Measurements from ENCODE around the gene MAPK1. TPM values are rescaled to one million over a fixed set of nuclear protein-coding genes. Genes with fewer than 3 reads are reported as not detected.
A peak's percentile ranks its signal among the peaks of the same experiment; 100 is the strongest.

Gene MAPK1
- total and polyA plus RNA-seq, 4 experiments from 2014 or later, result 73.8 to 117 (median 97.6) TPM

DNA sequence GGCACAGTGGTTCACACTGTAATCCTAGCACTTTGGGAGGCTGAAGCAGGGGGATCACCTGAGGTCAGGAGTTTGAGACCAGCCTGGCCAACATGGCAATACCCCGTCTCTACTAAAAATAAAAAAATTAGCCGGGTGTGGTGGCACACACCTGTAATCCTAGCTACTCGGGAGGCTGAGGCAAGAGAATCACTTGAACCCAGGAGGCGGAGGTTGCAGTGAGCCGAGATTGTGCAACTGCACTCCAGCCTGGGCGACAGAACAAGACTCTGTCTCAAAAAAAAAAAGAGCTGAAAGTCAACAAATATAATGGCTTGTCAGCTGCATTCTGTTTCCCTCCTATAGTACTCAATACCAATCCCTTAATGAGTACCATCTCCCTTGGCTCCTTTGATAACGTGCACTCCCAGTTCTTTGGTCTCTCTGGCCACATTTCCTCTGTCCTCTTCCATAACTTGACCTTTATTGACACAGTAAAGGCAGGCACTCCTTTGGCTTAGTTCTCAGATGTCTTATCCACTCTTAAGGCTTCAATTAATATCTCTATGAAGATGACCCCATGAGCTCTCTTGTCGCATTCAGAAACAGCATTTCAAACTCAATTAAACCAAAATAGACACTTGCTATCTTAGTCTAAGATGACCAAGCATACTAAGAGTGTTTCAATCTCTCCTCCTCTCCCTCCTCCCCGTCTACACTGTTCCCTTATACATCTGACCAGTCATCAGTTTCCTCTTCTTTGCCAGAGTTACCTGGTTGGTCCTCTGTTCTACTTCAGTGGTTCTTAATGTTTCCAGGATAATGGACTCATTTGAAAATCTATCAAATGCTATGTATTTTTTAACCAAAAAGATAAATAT, 4.8 kb downstream of the MAPK1 start:
- Mint-ChIP-seq H3K36me3 (peaks cover 5 to 8% of the 10 kb centered on the region in 2 donors), H3K4me3 (peak overlapping the region in 5 of 8 donors; percentile 7 to 51 (median 44)), H3K4me1 (peaks cover 63 to 88% (median 74%) of the 10 kb centered on the region in 4 donors), H3K9me3 (peaks cover 0 to 2% (median 0%) of the 10 kb centered on the region in 8 donors), H3K27ac (peak overlapping the region in 3 of 7 donors; percentile 24 to 74 (median 37)), H3K27me3 (no peaks in the 10 kb centered on the region)
- ChIA-PET POLR2A (ENCODE audit: partially characterized antibody) (interaction anchor here (1.2 kb wide), 1 partner anchor 14 kb away, joined by 4 read pairs; no protein-coding TSS in a partner anchor), CTCF (ENCODE audit: partially characterized antibody) (interaction anchor here (0.9 kb wide), 1 partner anchor 8 kb away, joined by 4 read pairs; no protein-coding TSS in a partner anchor)
- Histone ChIP-seq H3K4me1 (ENCODE audit: insufficient read depth, low read length) (peaks cover 85% of the 10 kb centered on the region), H3K36me3 (ENCODE audit: insufficient read depth, low read length) (no peaks in the 10 kb centered on the region), H3K27me3 (ENCODE audit: insufficient read depth, low read length) (no peaks in the 10 kb centered on the region), H3K9me3 (ENCODE audit: control insufficient read depth in 1 of 2, low read length in 2 of 2) (no peaks in the 10 kb centered on the region), H3K4me3 (ENCODE audit: low read length in 2 of 2) (no peak overlapping the region), H3K27ac (ENCODE audit: low read depth, low read length) (no peak overlapping the region)
- no peak for DNase-seq
- intact Hi-C loops (cut with micrococcal nuclease), result no loop called here

DNA sequence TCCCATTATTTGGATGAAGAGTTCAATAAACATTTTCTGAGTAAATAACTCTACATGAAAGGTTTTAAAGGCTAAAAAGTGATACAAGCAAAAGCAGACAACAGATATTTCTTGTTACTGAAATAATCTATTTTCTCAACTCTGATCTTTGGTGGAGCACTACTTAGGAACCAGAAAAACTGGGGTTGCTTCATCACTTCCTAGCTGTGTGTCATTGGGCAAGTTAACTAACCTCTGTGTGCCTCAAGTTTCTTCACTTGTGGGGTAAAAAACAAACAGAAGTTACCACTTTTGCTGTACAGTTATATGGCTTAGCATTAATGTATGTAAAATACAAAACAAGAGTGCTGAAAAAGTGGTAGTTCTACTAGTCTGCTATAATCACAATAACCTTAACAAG, 5.6 kb downstream of the MAPK1 start:
- POLR2A ChIA-PET (ENCODE audit: partially characterized antibody), result interaction anchor here (1.2 kb wide), 1 partner anchor 13 kb away, joined by 4 read pairs; no protein-coding TSS in a partner anchor
- Mint-ChIP-seq H3K9me3 (peaks cover 0 to 2% (median 0%) of the 10 kb centered on the region in 8 donors), H3K4me3 (peak overlapping the region in 4 of 8 donors; percentile 6 to 65 (median 43)), H3K27ac (peak overlapping the region in 6 of 7 donors; percentile 32 to 69 (median 48)), H3K36me3 (peaks cover 5 to 7% of the 10 kb centered on the region in 2 donors), H3K27me3 (no peaks in the 10 kb centered on the region), H3K4me1 (peaks cover 67 to 93% (median 80%) of the 10 kb centered on the region in 4 donors)
- no peaks in the 10 kb centered on the region for H3K36me3 ChIP-seq (ENCODE audit: insufficient read depth, low read length)
- no peaks in the 10 kb centered on the region for H3K27me3 ChIP-seq (ENCODE audit: insufficient read depth, low read length)
- H3K27ac ChIP-seq (ENCODE audit: low read depth, low read length), result no peak overlapping the region
- CTCF ChIA-PET (ENCODE audit: partially characterized antibody), result interaction anchor here (0.9 kb wide), 1 partner anchor 8 kb away, joined by 4 read pairs; no protein-coding TSS in a partner anchor
- H3K4me1 ChIP-seq (ENCODE audit: insufficient read depth, low read length), result peaks cover 93% of the 10 kb centered on the region
- H3K9me3 ChIP-seq (ENCODE audit: control insufficient read depth in 1 of 2, low read length in 2 of 2), result no peaks in the 10 kb centered on the region
- intact Hi-C loops (cut with micrococcal nuclease), result no loop called here
- no peak for DNase-seq
- no peak overlapping the region for H3K4me3 ChIP-seq (ENCODE audit: low read length in 2 of 2)

DNA sequence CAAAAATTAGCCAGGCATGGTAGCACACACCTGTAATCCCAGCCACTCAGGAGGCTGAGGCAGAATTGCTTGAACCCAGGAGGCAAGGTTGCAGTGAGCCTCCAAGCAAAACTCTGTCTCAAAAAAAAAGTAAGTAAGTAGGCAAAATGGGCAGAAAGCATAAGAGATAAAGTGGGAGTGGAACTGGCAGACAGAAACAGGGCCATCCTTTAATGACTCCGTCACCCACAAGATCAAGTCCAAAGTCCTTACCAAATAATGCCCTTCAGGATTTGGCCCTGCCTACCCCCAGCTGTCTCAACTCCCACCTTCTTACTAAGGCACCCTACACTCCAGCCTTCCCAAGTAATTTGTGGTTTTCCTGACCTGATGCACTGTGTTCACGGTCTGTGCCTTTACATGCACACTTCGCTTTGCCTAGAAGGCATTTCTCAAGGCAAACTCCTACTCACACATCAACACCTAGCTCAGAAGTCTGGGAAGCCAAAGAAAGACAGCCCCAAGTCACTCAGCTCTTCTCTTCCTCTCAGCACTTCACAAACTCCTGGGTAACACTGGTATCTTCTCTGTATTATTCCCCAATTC, 6.1 kb downstream of the MAPK1 start:
- peak overlapping the region; percentile 13 to 69 (median 53) for H3K27ac Mint-ChIP-seq
- no peak for DNase-seq

DNA sequence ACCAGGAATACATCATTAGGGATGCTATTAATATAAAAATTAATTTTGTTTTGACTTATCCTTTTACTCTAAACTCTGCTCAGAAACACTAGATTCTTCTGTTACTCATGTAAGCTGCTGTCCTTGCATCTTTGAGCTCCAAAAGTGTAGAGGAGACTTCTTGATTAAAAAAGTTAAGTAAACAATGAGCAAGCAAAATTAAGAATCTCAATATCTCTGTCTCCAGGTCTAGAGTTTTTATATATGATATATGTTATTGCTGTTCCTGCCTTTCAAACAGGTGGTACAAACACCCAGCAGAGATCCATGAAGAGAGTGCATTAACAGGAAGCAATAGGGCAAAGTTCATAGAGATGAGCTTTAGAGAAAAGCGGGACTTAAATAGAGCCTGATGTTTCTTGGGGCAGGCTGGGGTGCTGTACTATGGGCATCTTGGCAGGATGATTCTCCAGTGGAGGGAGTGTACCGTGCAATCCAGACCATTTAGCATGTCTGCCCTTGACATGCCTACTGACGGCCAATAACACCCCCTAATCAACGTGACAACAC, 6.9 kb downstream of the MAPK1 start:
- CTCF ChIA-PET (ENCODE audit: partially characterized antibody), result no interaction called here

More for the DNA sequence above, 6.1 kb downstream of the MAPK1 start:
- Mint-ChIP-seq H3K9me3 (peaks cover 0 to 2% (median 0%) of the 10 kb centered on the region in 8 donors), H3K4me1 (peaks cover 70 to 94% (median 84%) of the 10 kb centered on the region in 4 donors), H3K27me3 (no peaks in the 10 kb centered on the region), H3K4me3 (peak overlapping the region in 5 of 8 donors; percentile 7 to 65 (median 26)), H3K36me3 (peaks cover 2 to 5% of the 10 kb centered on the region in 2 donors)
- no peaks in the 10 kb centered on the region for H3K27me3 ChIP-seq (ENCODE audit: insufficient read depth, low read length)
- H3K4me3 ChIP-seq (ENCODE audit: low read length in 2 of 2), result no peak overlapping the region
- H3K36me3 ChIP-seq (ENCODE audit: insufficient read depth, low read length), result no peaks in the 10 kb centered on the region
- intact Hi-C loops (cut with micrococcal nuclease), result no loop called here
- peaks cover 96% of the 10 kb centered on the region for H3K4me1 ChIP-seq (ENCODE audit: insufficient read depth, low read length)
- no peak overlapping the region for H3K27ac ChIP-seq (ENCODE audit: low read depth, low read length)
- H3K9me3 ChIP-seq (ENCODE audit: control insufficient read depth in 1 of 2, low read length in 2 of 2), result no peaks in the 10 kb centered on the region
- POLR2A ChIA-PET (ENCODE audit: partially characterized antibody), result interaction anchor here (0.8 to 1.2 kb wide), 2 partner anchors 13 to 44 kb away, joined by 3 to 4 read pairs; no protein-coding TSS in a partner anchor
- CTCF ChIA-PET (ENCODE audit: partially characterized antibody), result no interaction called here

DNA sequence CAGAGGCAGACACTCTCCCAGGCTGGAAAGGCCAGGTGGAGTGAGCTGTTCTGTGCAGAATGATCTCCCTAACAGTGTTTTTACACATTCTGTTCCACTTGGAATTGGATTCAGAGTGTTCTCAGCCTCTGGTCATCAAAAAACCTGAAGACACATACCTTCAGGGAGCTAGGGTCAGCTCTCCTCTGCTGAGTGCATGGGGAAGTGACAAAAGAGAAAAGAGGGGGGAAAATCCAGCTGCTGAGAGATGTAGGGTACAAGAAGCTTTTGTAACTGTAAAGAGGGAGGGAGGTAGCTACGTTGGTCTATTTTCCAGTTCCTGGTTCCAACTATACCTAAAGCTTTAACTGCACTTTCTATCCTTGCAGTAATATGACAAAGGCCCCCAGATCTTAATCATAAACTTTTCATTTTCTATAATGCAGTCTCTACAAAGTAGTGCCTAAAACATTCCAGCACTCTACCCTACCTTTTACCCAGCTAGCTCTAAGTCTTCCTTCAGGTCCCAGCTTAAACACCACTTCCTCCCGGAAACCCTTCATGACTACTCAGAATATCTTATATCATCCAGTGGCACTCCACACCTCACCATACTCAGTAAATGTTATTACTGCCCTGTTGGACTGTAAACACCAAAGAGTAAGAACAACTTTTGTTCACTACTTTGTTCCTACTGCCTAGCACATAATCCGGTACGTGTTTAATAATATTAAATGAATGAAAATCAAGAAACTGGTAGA, 9.2 kb downstream of the MAPK1 start:
- no peak for DNase-seq
- POLR2A ChIA-PET (ENCODE audit: partially characterized antibody), result interaction anchor here (1.8 kb wide), 1 partner anchor 9 kb away, joined by 7 read pairs; the partner anchor contains the start of gene MAPK1
- no peak overlapping the region for H3K4me3 ChIP-seq (ENCODE audit: low read length in 2 of 2)

More for the DNA sequence above, 6.9 kb downstream of the MAPK1 start:
- peaks cover 96% of the 10 kb centered on the region for H3K4me1 ChIP-seq (ENCODE audit: insufficient read depth, low read length)
- no peak for DNase-seq
- H3K27ac ChIP-seq (ENCODE audit: low read depth, low read length), result no peak overlapping the region
- Mint-ChIP-seq H3K27me3 (no peaks in the 10 kb centered on the region), H3K27ac (peak overlapping the region in 6 of 7 donors; percentile 15 to 84 (median 39)), H3K36me3 (peaks cover 1 to 5% of the 10 kb centered on the region in 2 donors), H3K4me1 (peaks cover 71 to 94% (median 86%) of the 10 kb centered on the region in 4 donors), H3K4me3 (peak overlapping the region in 4 of 8 donors; percentile 11 to 60 (median 22)), H3K9me3 (no peaks in the 10 kb centered on the region)
- POLR2A ChIA-PET (ENCODE audit: partially characterized antibody), result interaction anchor here (0.8 kb wide), 1 partner anchor 43 kb away, joined by 3 read pairs; no protein-coding TSS in a partner anchor
- no peaks in the 10 kb centered on the region for H3K9me3 ChIP-seq (ENCODE audit: control insufficient read depth in 1 of 2, low read length in 2 of 2)
- H3K4me3 ChIP-seq (ENCODE audit: low read length in 2 of 2), result no peak overlapping the region
- H3K27me3 ChIP-seq (ENCODE audit: insufficient read depth, low read length), result no peaks in the 10 kb centered on the region
- H3K36me3 ChIP-seq (ENCODE audit: insufficient read depth, low read length), result no peaks in the 10 kb centered on the region
- intact Hi-C loops (cut with micrococcal nuclease), result no loop called here

DNA sequence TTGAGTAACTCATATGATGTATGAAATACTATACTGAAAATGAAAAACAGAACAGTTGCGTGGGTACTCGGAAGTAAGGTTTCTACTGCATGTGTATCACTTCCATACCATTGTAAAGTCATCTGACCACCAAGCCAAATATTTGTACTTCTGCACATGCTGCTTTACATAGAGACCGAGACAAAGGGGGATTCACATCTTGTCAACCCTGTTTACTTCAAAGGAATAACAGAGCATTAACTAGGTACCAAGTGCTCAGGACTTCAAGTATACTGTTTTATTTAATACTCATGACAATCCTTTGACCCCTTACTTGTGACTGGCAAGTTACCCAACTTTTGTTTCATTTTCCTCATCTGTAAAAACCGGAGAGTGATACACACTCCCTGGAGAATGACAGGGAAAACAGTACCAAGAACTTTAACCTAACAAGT, 9.9 kb downstream of the MAPK1 start:
- no peaks in the 10 kb centered on the region for H3K9me3 Mint-ChIP-seq
- peak overlapping the region in 2 of 7 donors; percentile 37 to 48 for H3K27ac Mint-ChIP-seq
- intact Hi-C loops (cut with micrococcal nuclease), result no loop called here
- CTCF ChIA-PET (ENCODE audit: partially characterized antibody), result no interaction called here
- H3K4me1 Mint-ChIP-seq, result peaks cover 70 to 95% (median 84%) of the 10 kb centered on the region in 4 donors
- POLR2A ChIA-PET (ENCODE audit: partially characterized antibody), result interaction anchor here (1.1 to 1.8 kb wide), 2 partner anchors 10 kb away, joined by 3 to 7 read pairs; partner anchors contain the start of gene MAPK1
- peak overlapping the region in 2 of 8 donors; percentile 31 to 76 for H3K4me3 Mint-ChIP-seq
- no peak for DNase-seq
- H3K36me3 Mint-ChIP-seq, result peaks cover 0 to 6% of the 10 kb centered on the region in 2 donors
- no peaks in the 10 kb centered on the region for H3K27me3 ChIP-seq (ENCODE audit: insufficient read depth, low read length)
- no peak overlapping the region for H3K4me3 ChIP-seq (ENCODE audit: low read length in 2 of 2)
- H3K4me1 ChIP-seq (ENCODE audit: insufficient read depth, low read length), result peaks cover 84% of the 10 kb centered on the region
- no peaks in the 10 kb centered on the region for H3K36me3 ChIP-seq (ENCODE audit: insufficient read depth, low read length)
- H3K9me3 ChIP-seq (ENCODE audit: control insufficient read depth in 1 of 2, low read length in 2 of 2), result no peaks in the 10 kb centered on the region
- no peaks in the 10 kb centered on the region for H3K27me3 Mint-ChIP-seq
- H3K27ac ChIP-seq (ENCODE audit: low read depth, low read length), result no peak overlapping the region

More for the DNA sequence above, 9.2 kb downstream of the MAPK1 start:
- Mint-ChIP-seq H3K36me3 (peaks cover 0 to 3% of the 10 kb centered on the region in 2 donors), H3K9me3 (no peaks in the 10 kb centered on the region), H3K4me1 (peaks cover 71 to 95% (median 85%) of the 10 kb centered on the region in 4 donors), H3K27ac (peak overlapping the region in 5 of 7 donors; percentile 3 to 85 (median 67)), H3K27me3 (no peaks in the 10 kb centered on the region), H3K4me3 (peak overlapping the region in 5 of 8 donors; percentile 2 to 76 (median 46))
- Histone ChIP-seq H3K27me3 (ENCODE audit: insufficient read depth, low read length) (no peaks in the 10 kb centered on the region), H3K4me1 (ENCODE audit: insufficient read depth, low read length) (peaks cover 86% of the 10 kb centered on the region), H3K27ac (ENCODE audit: low read depth, low read length) (no peak overlapping the region), H3K9me3 (ENCODE audit: control insufficient read depth in 1 of 2, low read length in 2 of 2) (no peaks in the 10 kb centered on the region), H3K36me3 (ENCODE audit: insufficient read depth, low read length) (no peaks in the 10 kb centered on the region)
- intact Hi-C loops (cut with micrococcal nuclease), result no loop called here
- CTCF ChIA-PET (ENCODE audit: partially characterized antibody), result no interaction called here
